GM12892 (cell line): ENCODE data around the gene KRTAP10-6.
"Not testable (repeated sequence)": the region's sequence is repeated elsewhere in the genome, so short reads cannot be mapped to it uniquely, and the experiment has no call there.

Source experiments
- DNase-seq: peaks from one replicate; pipeline ENCODE4 v3.0.0; 2011; ENCODE audit not compliant: insufficient read length
- FAIRE-seq: peaks from 2 replicates; lab custom pipeline; 2011; peaks lifted over from hg19 to GRCh38; lab: Jason Lieb, UNC
- POLR2A ChIP-seq: IDR thresholded peaks from 2 replicates; pipeline ENCODE4 v1.6.1; 2011; ENCODE audit warnings: low read depth, low read length, control low read depth
- POLR2AphosphoS5 ChIP-seq: IDR thresholded peaks from 2 replicates; pipeline ENCODE4 v1.6.1; 2011; ENCODE audit warnings: low read depth, low read length, control low read depth
- TAF1 ChIP-seq: IDR thresholded peaks from 2 replicates; pipeline ENCODE4 v1.6.1; 2011; ENCODE audit warnings: low read depth, mild to moderate bottlenecking, control low read depth, low read length, borderline replicate concordance

The KRTAP10-6 gene

DNA sequence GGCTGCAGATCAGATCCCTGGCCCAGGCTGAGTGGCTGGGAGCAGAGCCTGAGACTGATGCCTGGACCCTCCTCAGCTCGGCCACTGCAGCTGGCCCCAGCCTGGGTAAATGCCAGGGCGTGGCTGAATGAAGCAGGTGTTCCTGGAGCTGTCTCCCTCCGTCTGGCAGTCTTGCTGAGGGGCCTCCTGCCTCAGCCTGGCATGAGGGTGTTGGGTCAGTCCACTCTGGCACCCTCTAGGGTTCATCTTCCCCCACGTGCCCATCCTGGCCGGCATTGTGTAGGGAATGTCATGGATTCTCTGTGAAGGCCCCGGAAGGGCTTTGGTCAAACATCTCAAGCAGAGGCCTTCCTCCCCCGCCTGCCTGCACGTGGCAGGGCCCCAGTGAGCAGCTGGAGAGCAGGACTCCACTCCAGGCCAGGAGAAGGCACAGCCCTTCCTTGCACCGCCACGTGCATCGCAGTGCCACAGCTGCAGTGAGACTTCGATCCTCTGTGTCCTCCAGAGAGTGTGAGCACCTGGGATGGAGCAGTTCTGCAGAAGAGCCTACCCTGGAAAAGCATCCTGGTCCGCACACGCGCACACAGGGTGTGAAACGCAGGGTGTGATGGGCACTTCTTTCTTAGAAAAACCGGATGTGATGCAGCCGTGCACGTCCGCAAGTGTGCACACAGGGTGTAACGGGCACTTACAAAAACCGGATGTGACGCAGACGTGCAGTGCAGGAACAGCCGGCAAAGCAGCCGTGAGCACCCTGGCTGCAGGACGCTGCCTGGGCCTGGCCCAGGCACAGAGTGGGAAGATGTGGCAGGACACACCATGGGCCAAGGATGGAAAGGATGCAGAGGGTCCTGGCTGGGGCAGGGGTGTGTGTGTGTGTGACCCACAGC lies 23.4 kb downstream of the KRTAP10-6 start:
- TF ChIP-seq TAF1 = no peak
- no peak for TF ChIP-seq POLR2AphosphoS5
- no peak for TF ChIP-seq POLR2A
- DNase-seq (no peak), FAIRE-seq (no peak)

GRCh38 chr21:44568261-44568660 lies 24.0 kb downstream of the KRTAP10-6 start:
- FAIRE-seq (no peak), DNase-seq (no peak)
- TF ChIP-seq TAF1 = no peak
- no peak for TF ChIP-seq POLR2AphosphoS5
- no peak for TF ChIP-seq POLR2A

GRCh38 chr21:44567481-44568171 lies 24.7 kb downstream of the KRTAP10-6 start:
- no peak for FAIRE-seq
- TF ChIP-seq POLR2AphosphoS5 = no peak
- no peak for TF ChIP-seq POLR2A
- TF ChIP-seq TAF1 = no peak
- DNase-seq = no peak

- TF ChIP-seq POLR2AphosphoS5 (no peak), TAF1 (no peak), POLR2A (no peak)
- no peak for FAIRE-seq
- no peak for DNase-seq
These were observed 25.9 kb downstream of the KRTAP10-6 start for GRCh38 chr21:44566403-44566802.

DNA sequence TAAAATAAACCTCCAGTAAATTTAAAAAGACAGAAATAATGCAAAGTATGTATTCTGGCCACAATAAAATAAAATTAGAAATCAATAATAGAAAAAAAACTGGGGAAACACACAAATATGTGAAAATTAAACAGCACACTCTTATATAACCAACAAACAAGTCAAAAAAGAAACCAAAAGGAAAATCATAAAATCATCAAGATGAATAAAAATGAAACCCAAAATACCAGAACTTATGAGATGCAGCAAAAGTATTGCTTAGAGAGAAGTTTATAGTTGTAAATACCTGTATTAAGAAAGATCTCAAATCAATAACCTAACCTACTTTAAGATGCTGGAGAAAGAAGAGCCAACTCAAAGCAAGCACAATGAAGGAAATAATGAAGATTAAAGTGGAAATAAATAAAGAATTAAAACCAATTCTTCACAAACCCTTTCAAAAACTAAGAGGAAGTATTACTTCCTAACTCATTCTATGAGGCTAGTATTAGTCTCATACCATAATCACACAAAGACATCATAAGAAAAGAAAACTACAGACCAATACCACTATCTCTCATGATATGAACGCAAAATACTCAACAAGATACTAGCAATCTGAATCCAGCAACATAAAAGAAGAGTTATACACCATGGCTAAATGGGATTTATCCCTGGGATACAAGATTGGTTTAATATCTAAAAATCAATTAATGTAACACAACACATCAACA lies 27.3 kb downstream of the KRTAP10-6 start:
- no peak for DNase-seq
- no peak for FAIRE-seq
- TF ChIP-seq POLR2AphosphoS5 (no peak), POLR2A (no peak), TAF1 (no peak)

DNA sequence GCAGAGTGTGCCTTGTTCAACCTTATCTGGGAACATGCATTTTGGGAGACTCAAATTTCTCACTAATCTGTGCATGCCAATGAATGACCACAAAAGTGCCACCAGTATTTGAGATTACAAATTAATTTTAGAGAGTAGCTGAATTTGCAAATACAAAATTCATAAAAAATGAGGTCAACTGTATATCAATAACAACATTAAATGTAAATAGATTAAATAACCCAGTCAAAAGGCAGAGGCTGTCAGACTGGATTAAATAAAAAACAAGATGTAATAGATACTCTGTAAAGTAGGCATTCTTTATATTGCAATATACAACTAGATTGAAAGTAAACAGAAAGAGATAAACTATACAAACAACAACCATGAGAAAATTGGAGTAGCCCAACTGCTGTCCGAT lies 28.2 kb downstream of the KRTAP10-6 start:
- DNase-seq = no peak
- no peak for TF ChIP-seq TAF1
- no peak for FAIRE-seq

DNA sequence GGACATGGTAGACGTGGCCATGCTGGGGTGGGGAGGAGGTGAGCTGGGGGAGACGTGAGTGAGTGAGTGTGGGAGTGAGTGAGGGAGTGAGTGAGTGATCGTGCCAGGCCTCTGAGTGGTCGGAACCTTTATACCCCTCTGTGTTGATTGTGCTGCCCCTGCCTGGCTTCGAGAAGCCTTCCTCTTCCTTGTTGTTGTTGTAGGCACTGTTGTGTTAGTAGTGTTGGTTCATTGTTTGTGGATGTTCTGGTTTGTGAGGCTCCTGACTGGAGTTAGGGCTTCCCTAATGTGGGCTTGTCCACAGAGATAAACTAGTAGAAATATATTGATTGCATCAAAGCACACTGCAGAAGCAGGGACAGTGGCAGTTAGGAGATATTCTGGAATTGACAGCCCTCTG lies 33.6 kb downstream of the KRTAP10-6 start, which contains the start of gene KRTAP10-3:
KRTAP10-3 (minus strand) TSS at position 101 of the 400 bp plus-strand sequence; CDS start at position 21, 80 bp downstream.
- no peak for DNase-seq
- TF ChIP-seq POLR2A = no peak
- no peak for TF ChIP-seq TAF1
- TF ChIP-seq POLR2AphosphoS5 = no peak
- no peak for FAIRE-seq

- FAIRE-seq, DNase-seq: not testable (repeated sequence)
These were observed 34.0 kb downstream of the KRTAP10-6 start for GRCh38 chr21:44558329-44558675.

DNA sequence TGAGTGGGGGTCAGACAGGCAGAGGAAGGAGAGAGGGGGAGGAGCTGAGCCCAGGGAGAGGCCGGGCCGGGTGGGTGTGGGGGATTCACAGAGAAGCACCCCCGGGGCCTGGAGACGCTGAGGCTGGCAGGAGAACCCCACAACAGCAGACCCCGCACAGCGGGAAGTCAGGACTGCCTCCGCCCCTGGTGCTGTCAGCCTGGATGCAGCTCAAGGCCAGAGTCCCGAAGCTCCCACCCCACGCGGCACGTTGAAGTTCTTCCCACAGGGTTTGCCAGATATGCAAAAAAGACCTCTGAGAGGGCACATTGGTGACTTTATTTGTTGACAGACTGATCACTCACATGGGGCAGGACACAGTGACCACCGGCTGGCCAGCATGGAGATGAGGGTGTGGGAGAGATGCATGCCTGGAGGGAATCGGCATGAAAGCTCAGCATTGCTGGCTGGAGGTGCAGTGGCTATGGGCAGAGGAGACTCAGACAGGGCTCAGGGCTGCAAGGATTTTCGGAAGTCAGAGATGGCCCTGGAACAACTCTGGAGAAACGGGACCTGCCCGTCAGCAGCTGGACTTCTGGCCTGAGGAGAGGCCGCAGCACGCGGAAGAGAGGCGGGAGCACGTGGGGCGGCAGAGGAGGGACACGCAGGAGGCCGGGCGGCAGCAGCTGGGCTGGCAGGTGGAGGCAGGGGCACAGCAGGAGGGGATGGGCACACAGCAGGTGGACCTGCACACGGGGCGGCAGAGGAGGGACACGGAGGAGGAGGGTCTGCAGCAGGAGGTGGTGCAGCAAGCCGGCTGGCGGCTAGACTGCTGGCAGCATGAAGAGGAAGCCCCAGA lies 34.6 kb downstream of the KRTAP10-6 start:
- DNase-seq (no peak), FAIRE-seq (no peak)
- TF ChIP-seq TAF1 = no peak
- TF ChIP-seq POLR2AphosphoS5 = no peak
- TF ChIP-seq POLR2A = no peak

GRCh38 chr21:44556879-44557278 lies 35.4 kb downstream of the KRTAP10-6 start:
- TF ChIP-seq POLR2A (no peak), TAF1 (no peak), POLR2AphosphoS5 (no peak)
- no peak for FAIRE-seq
- DNase-seq = no peak
